HepG2 (cell line): Measurements from ENCODE around the gene FASTK. TPM values are rescaled to one million over a fixed set of nuclear protein-coding genes. Genes with fewer than 3 reads are reported as not detected.

Source experiments
- AKAP8 ChIP-seq: sonication (generic); formaldehyde crosslinking; IDR thresholded peaks from 2 replicates; pipeline ENCODE4 v1.5.1; 2020; ENCODE audit warnings: mild to moderate bottlenecking, missing genetic modification reagents
- ASH2L ChIP-seq: fragments of 300-600, 200-600 bp; sonication (generic); IDR thresholded peaks from 2 replicates; pipeline ENCODE4 v1.7.0; 2017; ENCODE audit warnings: low read depth, mild to moderate bottlenecking, moderate library complexity, mixed read lengths, low read length; ENCODE audit not compliant: insufficient read length
- ETV5 ChIP-seq: IDR thresholded peaks from 2 replicates; pipeline ENCODE4 v1.6.1; 2018; ENCODE audit warnings: missing biosample characterization, missing genetic modification reagents, inconsistent platforms, borderline replicate concordance
- ETV6 ChIP-seq: sonication (generic); formaldehyde crosslinking; conservative IDR thresholded peaks from 2 replicates; pipeline ENCODE4 v1.4.0; 2020; ENCODE audit warnings: missing genetic modification reagents
- MTA3 ChIP-seq: sonication (generic); formaldehyde crosslinking; IDR thresholded peaks from 2 replicates; pipeline ENCODE4 v1.4.0; 2020; ENCODE audit warnings: missing genetic modification reagents
- NAIF1 ChIP-seq: sonication (generic); formaldehyde crosslinking; IDR thresholded peaks from 2 replicates; pipeline ENCODE4 v1.5.0; 2020; ENCODE audit warnings: mild to moderate bottlenecking, missing genetic modification reagents, borderline replicate concordance
- NFYC ChIP-seq: IDR thresholded peaks from 2 replicates; pipeline ENCODE4 v1.6.1; 2016; ENCODE audit warnings: missing genetic modification reagents, missing compliant biosample characterization
- PLRG1 ChIP-seq: fragments of 450-650 bp; conservative IDR thresholded peaks from 2 replicates; pipeline ENCODE4 v1.6.1; 2016
- TCF7L2 ChIP-seq: IDR thresholded peaks from 2 replicates; pipeline ENCODE4 v1.6.1; 2011; ENCODE audit warnings: mild to moderate bottlenecking, low read depth, low read length, moderate library complexity
- TIGD3 ChIP-seq: sonication (generic); formaldehyde crosslinking; IDR thresholded peaks from 2 replicates; pipeline ENCODE4 v1.5.1; 2020; ENCODE audit warnings: mild to moderate bottlenecking, missing genetic modification reagents, borderline replicate concordance
- ZMYM4 ChIP-seq: sonication (generic); formaldehyde crosslinking; IDR thresholded peaks from 2 replicates; pipeline ENCODE4 v1.8.1; 2023; ENCODE audit warnings: mild to moderate bottlenecking, missing genetic modification reagents
- ZNF121 ChIP-seq: sonication (generic); formaldehyde crosslinking; IDR thresholded peaks from 2 replicates; pipeline ENCODE4 v1.5.0; 2020; ENCODE audit warnings: mild to moderate bottlenecking, missing genetic modification reagents
- ZNF230 ChIP-seq: sonication (generic); formaldehyde crosslinking; IDR thresholded peaks from 2 replicates; pipeline ENCODE4 v1.4.0; 2020; ENCODE audit warnings: mild to moderate bottlenecking, missing genetic modification reagents
- ZNF446 ChIP-seq: sonication (generic); formaldehyde crosslinking; IDR thresholded peaks from 2 replicates; pipeline ENCODE4 v1.5.0; 2020; ENCODE audit warnings: mild to moderate bottlenecking, missing genetic modification reagents
- ZNF543 ChIP-seq: sonication (generic); formaldehyde crosslinking; IDR thresholded peaks from 2 replicates; pipeline ENCODE4 v1.4.0; 2020; ENCODE audit warnings: mild to moderate bottlenecking, missing genetic modification reagents
- ZNF569 ChIP-seq: sonication (generic); formaldehyde crosslinking; IDR thresholded peaks from 2 replicates; pipeline ENCODE4 v1.5.0; 2020; ENCODE audit warnings: mild to moderate bottlenecking, missing genetic modification reagents, moderate library complexity, borderline replicate concordance
- ZNF670 ChIP-seq: sonication (generic); formaldehyde crosslinking; IDR thresholded peaks from 2 replicates; pipeline ENCODE4 v1.8.0; 2022; ENCODE audit warnings: mild to moderate bottlenecking, missing genetic modification reagents, borderline replicate concordance
- ZNF737 ChIP-seq: sonication (generic); formaldehyde crosslinking; IDR thresholded peaks from 2 replicates; pipeline ENCODE4 v1.5.0; 2020; ENCODE audit warnings: missing genetic modification reagents, mild to moderate bottlenecking, borderline replicate concordance
- ZNF784 ChIP-seq: sonication (generic); formaldehyde crosslinking; IDR thresholded peaks from 2 replicates; pipeline ENCODE4 v1.5.1; 2020; ENCODE audit warnings: missing genetic modification reagents, mild to moderate bottlenecking, borderline replicate concordance
- ZSCAN21 ChIP-seq: sonication (generic); formaldehyde crosslinking; IDR thresholded peaks from 2 replicates; pipeline ENCODE4 v1.8.0; 2022; ENCODE audit warnings: mild to moderate bottlenecking, missing genetic modification reagents, moderate library complexity, borderline replicate concordance
- polyA plus RNA-seq, 8 experiments: library from polyadenylated mRNA; depleted of rRNA in 3 of 8; stranded (reverse) in 7 of 8; unstranded in 1 of 8; fragments of >200 nt; fragmentation: Illumina TruSeq in 4 of 8; extraction: Trizol in 4 of 8; gene quantifications; 2 replicates each; pipeline versions ENCODE4 v1.2.1 to v1.2.3, GENCODE V29; 2011 to 2016; ENCODE audit warnings: low read depth in 4 of 8, missing spikeins in 1 of 8, mixed read lengths in 1 of 8; ENCODE audit not compliant: insufficient read depth in 1 of 8
- total RNA-seq, 5 experiments: library from RNA; depleted of rRNA; stranded (reverse); fragments of >200 nt; fragmentation: Illumina TruSeq; extraction: Trizol; gene quantifications; 2 replicates each; pipeline ENCODE4 v1.2.3, GENCODE V29; 2016; ENCODE audit warnings: low read depth in 1 of 5
- TF ChIP-seq, protein P1 (sequence below): sonication (generic); formaldehyde crosslinking; IDR thresholded peaks from 2 replicates; pipeline ENCODE4 v1.8.1; 2022; ENCODE audit warnings: mild to moderate bottlenecking, missing genetic modification reagents
- TF ChIP-seq, protein P2 (sequence below): IDR thresholded peaks from 2 replicates; pipeline ENCODE4 v1.6.1; 2016; ENCODE audit warnings: low read depth, control low read depth
- TF ChIP-seq, protein P3 (sequence below): sonication (generic); formaldehyde crosslinking; IDR thresholded peaks from 2 replicates; pipeline ENCODE4 v1.5.0; 2020; ENCODE audit warnings: mild to moderate bottlenecking, missing genetic modification reagents

The FASTK gene
- total and polyA plus RNA-seq, 2 of the 13 experiments (the other 11 are each of a cell fraction or from before 2014, with no cell fraction given): 52.9 to 55.7 TPM

GRCh38 chr7:151087245-151088018 is 6.8 kb upstream of the FASTK start (continued):
- TF ChIP-seq AKAP8: peak; percentile 7; the same call in 1 of the 2 replicates
- TF ChIP-seq ZNF543 (CRISPR knock-in tag): no peak; the same call in 1 of the 2 replicates
- TF ChIP-seq ZNF784 (CRISPR knock-in tag): no peak
- TF ChIP-seq, protein P1, sequence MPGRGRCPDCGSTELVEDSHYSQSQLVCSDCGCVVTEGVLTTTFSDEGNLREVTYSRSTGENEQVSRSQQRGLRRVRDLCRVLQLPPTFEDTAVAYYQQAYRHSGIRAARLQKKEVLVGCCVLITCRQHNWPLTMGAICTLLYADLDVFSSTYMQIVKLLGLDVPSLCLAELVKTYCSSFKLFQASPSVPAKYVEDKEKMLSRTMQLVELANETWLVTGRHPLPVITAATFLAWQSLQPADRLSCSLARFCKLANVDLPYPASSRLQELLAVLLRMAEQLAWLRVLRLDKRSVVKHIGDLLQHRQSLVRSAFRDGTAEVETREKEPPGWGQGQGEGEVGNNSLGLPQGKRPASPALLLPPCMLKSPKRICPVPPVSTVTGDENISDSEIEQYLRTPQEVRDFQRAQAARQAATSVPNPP (CRISPR knock-in tag): no peak; the same call in 1 of the 2 replicates
- no peak for TF ChIP-seq ZNF446
- TF ChIP-seq ZSCAN21 (CRISPR knock-in tag): no peak
- no peak for TF ChIP-seq ZMYM4 (CRISPR knock-in tag)
- no peak for TF ChIP-seq NFYC (CRISPR knock-in tag)
- TF ChIP-seq ETV5 (CRISPR knock-in tag): peak; percentile 86
- TF ChIP-seq, protein P2, sequence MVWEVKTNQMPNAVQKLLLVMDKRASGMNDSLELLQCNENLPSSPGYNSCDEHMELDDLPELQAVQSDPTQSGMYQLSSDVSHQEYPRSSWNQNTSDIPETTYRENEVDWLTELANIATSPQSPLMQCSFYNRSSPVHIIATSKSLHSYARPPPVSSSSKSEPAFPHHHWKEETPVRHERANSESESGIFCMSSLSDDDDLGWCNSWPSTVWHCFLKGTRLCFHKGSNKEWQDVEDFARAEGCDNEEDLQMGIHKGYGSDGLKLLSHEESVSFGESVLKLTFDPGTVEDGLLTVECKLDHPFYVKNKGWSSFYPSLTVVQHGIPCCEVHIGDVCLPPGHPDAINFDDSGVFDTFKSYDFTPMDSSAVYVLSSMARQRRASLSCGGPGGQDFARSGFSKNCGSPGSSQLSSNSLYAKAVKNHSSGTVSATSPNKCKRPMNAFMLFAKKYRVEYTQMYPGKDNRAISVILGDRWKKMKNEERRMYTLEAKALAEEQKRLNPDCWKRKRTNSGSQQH (CRISPR knock-in tag): no peak
- TF ChIP-seq, protein P3, sequence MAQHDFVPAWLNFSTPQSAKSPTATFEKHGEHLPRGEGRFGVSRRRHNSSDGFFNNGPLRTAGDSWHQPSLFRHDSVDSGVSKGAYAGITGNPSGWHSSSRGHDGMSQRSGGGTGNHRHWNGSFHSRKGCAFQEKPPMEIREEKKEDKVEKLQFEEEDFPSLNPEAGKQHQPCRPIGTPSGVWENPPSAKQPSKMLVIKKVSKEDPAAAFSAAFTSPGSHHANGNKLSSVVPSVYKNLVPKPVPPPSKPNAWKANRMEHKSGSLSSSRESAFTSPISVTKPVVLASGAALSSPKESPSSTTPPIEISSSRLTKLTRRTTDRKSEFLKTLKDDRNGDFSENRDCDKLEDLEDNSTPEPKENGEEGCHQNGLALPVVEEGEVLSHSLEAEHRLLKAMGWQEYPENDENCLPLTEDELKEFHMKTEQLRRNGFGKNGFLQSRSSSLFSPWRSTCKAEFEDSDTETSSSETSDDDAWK (CRISPR knock-in tag): no peak
- no peak for TF ChIP-seq NAIF1
- no peak for TF ChIP-seq TCF7L2
- TF ChIP-seq ZNF737 (CRISPR knock-in tag): no peak
- TF ChIP-seq TIGD3 (CRISPR knock-in tag): no peak
- TF ChIP-seq ZNF569 (CRISPR knock-in tag): no peak
- no peak for TF ChIP-seq ZNF121
- no peak for TF ChIP-seq ETV6 (CRISPR knock-in tag)
- no peak for TF ChIP-seq ZNF670 (CRISPR knock-in tag)
- TF ChIP-seq PLRG1: no peak
- TF ChIP-seq MTA3: no peak
- peak; percentile 55 for TF ChIP-seq ASH2L
- TF ChIP-seq ZNF230 (CRISPR knock-in tag): no peak
